Hindlimb muscle (tissue), 1 donor: Measurements from ENCODE around the gene ISG20L2. TPM values are rescaled to one million over a fixed set of nuclear protein-coding genes. Genes with fewer than 3 reads are reported as not detected.
"Not testable (repeated sequence)": the region's sequence is repeated elsewhere in the genome, so short reads cannot be mapped to it uniquely, and the experiment has no call there.

Source experiments
- DNase-seq: peaks from one replicate; pipeline ENCODE4 v3.0.0-alpha.2; 2013
- polyA plus RNA-seq: library from polyadenylated mRNA; unstranded; fragments of 120-200 nt; gene quantifications from one replicate; pipeline ENCODE4 v1.2.1, GENCODE V29; 2013; ENCODE audit not compliant: insufficient read length

Gene ISG20L2
- 24.0 TPM for polyA plus RNA-seq

GRCh38 chr1:156728599-156729462, at the start of gene ISG20L2:
Gene ISG20L2 (minus strand): TSS chr1:156728766. CDS start chr1:156727652, 1,114 bp downstream.
- peak; percentile 98 for DNase-seq

- no peak for DNase-seq
Measured at GRCh38 chr1:156777573-156777972, 49.0 kb upstream of the ISG20L2 start.

GRCh38 chr1:156776942-156777341, 48.4 kb upstream of the ISG20L2 start:
- no peak for DNase-seq

- no peak for DNase-seq
Measured at GRCh38 chr1:156775799-156776198, 47.2 kb upstream of the ISG20L2 start.

GRCh38 chr1:156773607-156774006, 45.0 kb upstream of the ISG20L2 start:
- DNase-seq, result no peak

- no peak for DNase-seq
Measured at GRCh38 chr1:156772728-156773497, 44.3 kb upstream of the ISG20L2 start.

GRCh38 chr1:156772222-156772621, 43.7 kb upstream of the ISG20L2 start:
- no peak for DNase-seq

GRCh38 chr1:156768610-156769295, 40.2 kb upstream of the ISG20L2 start:
- no peak for DNase-seq

GRCh38 chr1:156767879-156768604, 39.5 kb upstream of the ISG20L2 start:
- no peak for DNase-seq

- peak; percentile 99 for DNase-seq
Measured at GRCh38 chr1:156767101-156767878, 38.7 kb upstream of the ISG20L2 start, which contains the start of gene PRCC. Gene PRCC (plus strand): TSS chr1:156767535. CDS start chr1:156767772, 237 bp downstream.

- DNase-seq, result no peak
Measured at GRCh38 chr1:156766298-156767100, 37.9 kb upstream of the ISG20L2 start.

- no peak for DNase-seq
Measured at GRCh38 chr1:156765666-156766065, 37.1 kb upstream of the ISG20L2 start.

GRCh38 chr1:156765136-156765535, 36.6 kb upstream of the ISG20L2 start:
- DNase-seq, result not testable (repeated sequence)

GRCh38 chr1:156760796-156761104, 32.2 kb upstream of the ISG20L2 start:
- no peak for DNase-seq

- DNase-seq, result no peak
Measured at GRCh38 chr1:156760092-156760795, 31.7 kb upstream of the ISG20L2 start.

GRCh38 chr1:156757572-156758253, 29.1 kb upstream of the ISG20L2 start:
- not testable (repeated sequence) for DNase-seq

GRCh38 chr1:156756355-156756754, 27.8 kb upstream of the ISG20L2 start:
- no peak for DNase-seq

GRCh38 chr1:156755527-156755950, 27.0 kb upstream of the ISG20L2 start:
- no peak for DNase-seq

GRCh38 chr1:156754219-156754618, 25.7 kb upstream of the ISG20L2 start:
- DNase-seq, result no peak
